HG03135 (cell line): Measurements from ENCODE around the gene UVSSA.
"Not testable (repeated sequence)": the region's sequence is repeated elsewhere in the genome, so short reads cannot be mapped to it uniquely, and the experiment has no call there.

Experiments used
- ATAC-seq: cut with Tn5 transposase; IDR thresholded peaks from one replicate; pipeline ENCODE4 v1.9.1; 2021; ENCODE audit warnings: mild to moderate bottlenecking, moderate library complexity; ENCODE audit not compliant: unreplicated experiment

Gene UVSSA

GRCh38 chr4:1329408-1330371 is 17.3 kb upstream of the UVSSA start:
- no peak for ATAC-seq

- ATAC-seq: no peak
Measured at GRCh38 chr4:1330761-1331590, 16.0 kb upstream of the UVSSA start.

- no peak for ATAC-seq
Measured at GRCh38 chr4:1331591-1332353, 15.2 kb upstream of the UVSSA start.

GRCh38 chr4:1332686-1333085 is 14.3 kb upstream of the UVSSA start:
- no peak for ATAC-seq

- no peak for ATAC-seq
Measured at GRCh38 chr4:1333256-1333655, 13.8 kb upstream of the UVSSA start.

GRCh38 chr4:1333851-1334578 is 13.0 kb upstream of the UVSSA start:
- not testable (repeated sequence) for ATAC-seq

- ATAC-seq: no peak
Measured at GRCh38 chr4:1334579-1334895, 12.5 kb upstream of the UVSSA start.

GRCh38 chr4:1335193-1335883 is 11.7 kb upstream of the UVSSA start:
- ATAC-seq: not testable (repeated sequence)

GRCh38 chr4:1336088-1336491 is 10.9 kb upstream of the UVSSA start:
- no peak for ATAC-seq

GRCh38 chr4:1337376-1337831 is 9.6 kb upstream of the UVSSA start:
- no peak for ATAC-seq

GRCh38 chr4:1337951-1338751 is 8.9 kb upstream of the UVSSA start:
- ATAC-seq: no peak

- ATAC-seq: no peak
Measured at GRCh38 chr4:1338752-1339414, 8.1 kb upstream of the UVSSA start.

GRCh38 chr4:1339489-1339888 is 7.5 kb upstream of the UVSSA start:
- ATAC-seq: no peak

GRCh38 chr4:1340181-1340747 is 6.7 kb upstream of the UVSSA start:
- ATAC-seq: no peak

GRCh38 chr4:1340861-1341260 is 6.1 kb upstream of the UVSSA start:
- ATAC-seq: no peak

GRCh38 chr4:1342003-1342402 is 5.0 kb upstream of the UVSSA start:
- no peak for ATAC-seq

GRCh38 chr4:1344696-1345095 is 2.3 kb upstream of the UVSSA start:
- no peak for ATAC-seq
